HG03097 (cell line): ENCODE measurements around the gene SMAP2.

Source experiments
- ATAC-seq: cut with Tn5 transposase; IDR thresholded peaks from one replicate; pipeline ENCODE4 v1.9.1; 2021; ENCODE audit not compliant: unreplicated experiment, low FRiP score

Gene SMAP2

DNA sequence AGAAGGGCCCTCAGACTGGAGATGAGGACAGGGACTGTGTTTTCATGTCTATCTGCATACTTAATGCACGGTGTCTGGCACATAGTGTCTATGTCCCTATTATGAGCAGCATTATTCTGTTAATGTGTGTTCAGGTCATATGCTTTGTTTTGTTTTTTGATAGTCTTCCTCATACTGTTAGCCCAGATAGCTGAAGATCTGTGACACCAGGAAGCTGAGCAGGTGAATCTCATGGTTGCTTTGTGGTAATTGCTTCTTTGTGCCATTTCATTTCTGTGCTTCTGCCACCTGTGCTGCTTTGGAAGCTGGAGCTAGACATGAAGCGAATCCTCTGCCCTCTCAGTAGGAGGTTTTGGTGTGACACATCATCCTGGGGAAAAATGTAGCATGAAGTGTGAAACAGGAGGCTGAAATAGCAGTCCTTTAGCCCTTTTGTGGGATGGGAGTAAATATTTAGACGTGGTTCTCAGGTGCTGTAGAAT is 15.8 kb downstream of the SMAP2 start:
- no peak for ATAC-seq

DNA sequence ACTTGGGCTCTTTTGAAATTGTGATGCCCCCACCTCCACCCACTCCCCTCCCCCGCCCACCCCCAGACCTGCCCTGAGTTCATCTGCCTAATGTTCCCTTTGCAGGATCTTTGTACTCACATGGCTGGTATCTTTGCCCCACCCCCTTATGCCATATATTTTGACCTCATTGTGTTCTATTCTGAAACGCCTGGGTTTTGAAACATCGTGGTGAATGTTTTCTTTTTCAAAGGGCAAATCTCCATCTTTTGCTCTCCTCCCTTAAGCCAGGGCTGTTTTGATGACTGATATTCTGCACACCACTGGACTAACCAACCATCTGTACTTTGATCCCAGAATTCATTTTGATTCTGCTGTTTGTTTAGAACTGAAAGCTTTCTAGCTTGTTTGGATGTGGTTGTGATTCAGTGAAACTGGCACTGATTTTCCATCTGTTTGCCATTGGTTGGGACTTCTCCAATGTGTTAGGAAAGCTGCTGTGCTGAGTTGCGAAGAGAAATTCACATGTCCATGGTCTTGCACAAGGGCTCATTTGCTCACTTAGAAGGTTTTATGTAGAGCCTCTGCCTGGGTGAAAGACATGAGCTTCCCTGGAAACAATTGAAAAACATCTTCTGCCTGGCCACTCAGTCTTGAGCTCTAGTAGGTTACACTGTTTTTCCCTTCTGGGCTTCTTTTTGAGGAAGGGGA is 16.5 kb downstream of the SMAP2 start:
- no peak for ATAC-seq

DNA sequence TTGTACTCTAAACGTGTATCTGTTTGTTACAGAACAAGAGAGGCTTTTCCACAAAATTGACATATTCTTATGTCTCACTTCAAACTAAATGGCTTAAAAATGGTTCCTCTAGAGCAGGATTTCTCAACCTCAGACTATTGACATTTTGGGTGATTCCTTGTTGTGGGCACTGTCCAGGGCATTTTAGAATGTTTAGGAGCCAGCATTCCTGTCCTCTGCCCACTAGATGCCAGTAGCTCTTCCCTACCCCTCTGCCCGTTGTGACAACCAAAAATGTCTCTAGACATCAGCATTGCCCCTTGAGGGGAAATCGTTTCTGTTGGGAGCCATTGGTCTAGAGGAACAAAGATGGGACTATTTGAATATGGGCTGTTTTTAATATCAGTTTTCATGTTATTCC is 17.3 kb downstream of the SMAP2 start:
- ATAC-seq: no peak

DNA sequence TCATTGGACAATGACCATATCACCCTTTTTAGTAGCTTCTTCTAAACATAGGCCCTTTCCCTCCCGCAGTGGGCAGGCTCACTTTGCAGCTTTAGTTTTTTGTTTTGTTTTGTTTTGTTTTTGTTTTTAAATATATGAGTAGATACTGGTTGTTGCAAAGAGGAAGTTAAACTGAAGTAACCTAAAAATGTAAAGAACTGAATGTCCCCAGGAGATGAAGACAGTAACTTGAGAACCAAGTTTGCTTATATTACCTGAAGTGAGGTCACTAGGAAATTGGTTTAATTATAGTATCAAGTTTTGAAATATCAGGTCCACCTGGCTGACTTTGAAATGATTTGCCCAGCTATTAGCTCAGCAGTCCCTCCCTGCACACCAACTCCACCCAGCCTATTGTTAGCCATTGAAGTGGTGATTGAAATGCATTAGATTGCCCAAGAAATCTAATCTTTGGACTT is 18.2 kb downstream of the SMAP2 start:
- peak; percentile 39 for ATAC-seq

DNA sequence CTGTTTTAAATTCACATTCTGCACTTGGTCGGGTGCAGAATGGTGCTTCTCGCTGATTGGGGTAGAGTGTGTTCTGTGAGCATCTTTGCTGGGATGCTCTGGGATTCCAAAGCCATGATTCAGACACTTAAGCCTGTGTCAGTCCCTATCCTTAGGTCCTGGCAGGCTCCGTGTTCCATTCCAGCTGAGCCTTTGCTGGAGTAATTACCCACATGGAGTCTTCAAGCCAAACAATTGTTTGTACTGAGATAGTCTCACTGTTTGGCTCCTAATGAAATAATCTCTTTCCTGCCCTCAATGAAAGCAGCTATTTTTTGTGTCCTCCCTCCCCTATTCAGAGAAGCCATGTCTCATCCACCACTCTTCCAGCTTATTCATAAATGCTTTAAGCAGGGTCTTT is 18.7 kb downstream of the SMAP2 start:
- ATAC-seq: no peak

DNA sequence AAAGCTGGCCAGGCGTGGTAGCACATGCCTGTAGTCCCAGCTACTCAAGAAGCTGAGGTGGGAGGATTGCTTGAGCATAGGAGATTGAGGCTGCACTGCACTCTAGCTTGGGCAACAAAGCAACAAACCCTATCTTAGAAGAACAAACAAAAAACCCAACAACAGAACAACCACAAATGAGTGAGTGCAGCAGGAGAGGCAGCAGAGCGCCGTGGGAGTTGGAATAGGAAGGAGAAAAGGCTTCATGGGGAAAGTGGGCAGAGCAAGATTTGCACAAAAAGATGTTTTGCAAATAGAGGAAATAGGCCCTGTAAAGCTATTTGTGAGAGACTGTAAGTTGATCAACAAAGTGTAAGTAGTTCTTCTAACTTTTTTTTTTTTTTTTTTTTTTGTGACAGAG is 19.6 kb downstream of the SMAP2 start:
- no peak for ATAC-seq

DNA sequence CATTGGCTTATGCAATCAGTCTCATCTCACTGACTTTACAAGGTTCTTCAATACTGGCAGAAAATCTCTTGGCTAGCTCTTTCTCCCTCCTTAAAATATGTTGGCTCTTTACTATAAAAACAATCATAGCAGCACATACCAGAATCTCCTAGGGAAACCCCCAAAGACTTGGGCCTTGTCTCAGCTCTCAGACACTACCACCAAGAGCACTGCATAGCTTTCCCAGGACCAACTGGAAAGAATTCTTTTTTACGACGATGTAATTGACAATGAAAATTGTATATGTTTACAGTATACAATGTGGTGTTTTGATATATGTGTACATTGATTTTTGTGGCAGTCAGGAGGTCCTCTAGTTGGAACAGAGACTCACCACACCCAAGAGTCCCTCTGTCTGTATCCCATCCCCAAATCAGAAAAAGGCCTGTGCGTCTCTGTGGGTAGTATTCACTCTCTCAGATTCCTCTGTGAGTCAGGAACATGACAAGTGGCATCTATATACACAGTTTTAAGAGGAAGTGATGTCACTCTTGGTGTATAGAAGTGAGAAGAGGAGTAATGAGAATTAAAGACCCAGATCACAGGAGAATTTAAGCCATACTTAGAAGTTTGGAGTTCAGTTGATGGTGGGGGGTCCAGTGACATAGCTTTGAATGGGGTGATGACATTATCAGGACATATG is 21.1 kb downstream of the SMAP2 start:
- ATAC-seq: no peak

DNA sequence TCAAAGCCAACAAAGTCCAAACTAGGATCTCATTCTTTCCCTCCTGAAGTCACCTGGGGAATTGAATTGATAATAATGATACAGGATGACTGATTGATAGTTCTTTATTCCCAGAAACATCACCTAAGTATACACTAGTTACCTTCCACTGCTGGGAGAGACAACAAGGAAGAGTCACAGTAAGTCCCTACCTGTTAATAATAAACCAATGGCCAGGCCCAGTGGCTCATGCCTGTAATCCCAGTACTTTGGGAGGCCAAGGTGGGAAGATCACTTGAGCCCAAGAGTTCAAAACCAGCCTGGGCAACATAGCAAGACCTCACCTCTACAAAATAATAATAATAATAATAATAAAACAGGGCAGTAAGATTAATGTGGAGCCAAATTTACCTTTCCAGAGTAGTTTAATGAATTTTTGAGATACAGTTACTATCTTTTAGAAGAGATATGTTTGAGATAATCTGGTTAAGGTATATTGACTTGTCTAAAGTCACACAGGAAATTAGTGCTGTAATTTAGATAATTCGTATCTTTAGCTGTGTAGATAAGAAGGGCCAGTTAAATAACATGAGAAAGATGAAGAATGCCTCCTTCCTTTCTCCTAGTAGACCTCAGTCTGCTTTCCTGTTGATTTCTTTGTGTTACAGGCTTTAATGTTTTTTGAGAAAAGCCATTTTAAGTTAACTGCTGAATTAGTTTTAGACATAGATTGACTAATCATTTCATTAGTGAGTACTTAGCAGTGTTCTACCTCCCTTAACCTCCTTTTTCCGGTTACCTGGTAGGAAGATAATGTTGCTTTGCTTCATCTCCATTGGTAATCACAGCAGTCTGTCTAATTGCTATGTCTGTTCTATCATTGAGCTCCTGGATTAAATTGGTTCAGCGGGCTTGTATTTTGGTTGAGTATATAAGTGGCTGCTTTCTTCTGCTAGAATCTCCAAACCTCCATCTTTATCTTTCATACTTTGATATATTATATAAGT is 22.0 kb downstream of the SMAP2 start:
- ATAC-seq: no peak

DNA sequence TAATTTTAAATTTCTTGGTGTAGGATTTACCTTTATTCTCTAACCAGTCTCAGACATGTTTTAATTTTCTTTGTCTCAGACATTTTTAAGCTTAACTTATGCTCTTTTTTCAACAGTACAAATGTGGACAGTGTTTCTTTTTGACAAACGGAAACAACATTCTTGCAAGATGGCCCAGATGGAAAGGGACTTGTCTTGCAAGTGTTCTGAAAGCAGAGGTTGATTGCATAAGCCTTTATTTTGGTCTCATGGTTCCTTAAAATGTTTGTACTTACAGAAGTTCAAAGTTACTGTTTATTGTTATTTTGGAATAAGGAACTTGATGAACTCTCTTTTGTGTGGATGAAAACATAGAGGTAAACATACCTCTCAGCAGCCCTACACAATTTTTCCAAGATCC is 22.9 kb downstream of the SMAP2 start:
- no peak for ATAC-seq

DNA sequence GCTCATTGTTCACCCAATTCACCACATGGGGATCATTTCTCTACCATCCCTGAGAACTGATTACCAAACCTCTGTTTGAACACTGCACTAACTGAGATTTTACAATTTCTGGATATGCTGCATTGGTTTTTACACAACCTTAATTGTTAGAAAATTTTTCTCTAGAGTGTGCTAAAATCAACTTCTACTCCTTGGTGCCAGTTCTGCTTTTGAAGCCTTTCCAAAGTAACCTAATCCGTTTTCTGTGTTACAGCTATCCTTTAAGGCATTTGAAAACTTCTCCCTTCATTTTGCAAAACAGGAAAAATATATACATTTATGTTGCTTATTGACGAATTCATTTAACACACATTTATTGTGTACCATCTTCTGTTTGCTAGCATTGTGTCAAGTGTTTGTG is 23.7 kb downstream of the SMAP2 start:
- ATAC-seq: no peak

DNA sequence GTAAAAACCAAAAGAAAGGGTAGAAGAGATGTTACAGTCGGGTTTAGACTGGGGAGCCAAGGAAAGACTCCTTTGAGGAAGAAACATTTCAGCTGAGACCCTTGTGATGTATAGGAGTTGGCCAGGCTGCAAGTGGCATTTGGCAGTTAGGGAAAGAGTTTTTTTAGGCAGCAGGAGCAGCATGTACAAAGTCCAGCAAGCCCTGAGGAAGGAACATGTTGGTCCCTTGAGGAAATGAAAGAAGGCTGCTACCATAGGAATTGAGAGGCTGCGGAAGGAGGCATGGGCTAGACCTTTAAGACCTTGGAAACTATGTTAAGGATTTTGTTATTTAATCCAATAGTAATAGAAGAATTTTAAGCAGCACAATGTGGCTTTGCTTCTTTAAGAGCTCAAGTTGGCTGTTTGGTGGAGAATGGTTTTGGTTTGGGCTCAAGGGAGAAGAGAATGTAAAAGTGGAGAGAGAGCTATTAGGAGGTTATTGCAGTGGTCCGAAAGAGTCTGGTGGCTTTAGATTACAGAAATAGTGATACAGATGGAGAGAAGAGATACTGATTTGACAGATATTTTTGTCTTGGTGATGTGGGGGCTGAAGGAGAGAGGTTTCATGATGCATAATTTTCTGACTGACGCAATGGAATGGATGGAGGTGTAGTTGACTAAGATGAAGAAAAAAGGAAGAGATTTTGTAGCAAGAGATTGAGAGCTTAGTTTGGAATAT is 26.6 kb downstream of the SMAP2 start:
- no peak for ATAC-seq

DNA sequence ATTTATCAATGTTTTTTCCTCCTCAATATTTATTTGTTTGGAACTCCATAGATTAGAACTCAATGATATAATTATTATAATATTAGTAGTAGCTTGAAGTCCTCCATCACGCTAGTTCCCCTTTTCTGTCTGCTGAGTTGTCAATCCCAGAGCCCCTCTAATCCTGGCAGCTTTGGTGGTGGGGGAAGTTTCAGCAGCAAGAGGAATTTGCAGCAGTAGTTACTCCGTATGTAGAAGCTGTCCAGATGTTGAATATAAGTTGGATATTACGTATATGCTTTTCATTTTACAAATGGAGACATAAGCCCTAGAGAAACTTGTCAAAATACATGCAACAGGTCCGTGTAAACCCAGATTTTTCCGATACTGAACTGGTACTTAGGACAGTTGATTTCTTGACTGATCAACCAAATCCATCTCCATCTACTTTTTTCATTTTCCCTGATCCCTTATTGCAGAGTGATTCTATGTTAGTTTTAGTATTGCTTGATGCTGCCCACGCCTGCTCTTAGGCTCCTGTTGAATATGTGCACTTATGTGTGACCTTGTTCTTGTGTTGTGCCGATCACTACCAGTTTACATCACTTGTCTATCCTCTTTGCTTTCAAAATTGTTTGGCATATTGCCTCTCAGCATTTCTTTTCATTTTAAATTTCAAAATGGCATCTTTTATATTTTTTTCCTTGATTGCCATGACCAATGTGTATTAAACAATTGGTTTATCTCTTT is 28.1 kb downstream of the SMAP2 start:
- ATAC-seq: no peak

DNA sequence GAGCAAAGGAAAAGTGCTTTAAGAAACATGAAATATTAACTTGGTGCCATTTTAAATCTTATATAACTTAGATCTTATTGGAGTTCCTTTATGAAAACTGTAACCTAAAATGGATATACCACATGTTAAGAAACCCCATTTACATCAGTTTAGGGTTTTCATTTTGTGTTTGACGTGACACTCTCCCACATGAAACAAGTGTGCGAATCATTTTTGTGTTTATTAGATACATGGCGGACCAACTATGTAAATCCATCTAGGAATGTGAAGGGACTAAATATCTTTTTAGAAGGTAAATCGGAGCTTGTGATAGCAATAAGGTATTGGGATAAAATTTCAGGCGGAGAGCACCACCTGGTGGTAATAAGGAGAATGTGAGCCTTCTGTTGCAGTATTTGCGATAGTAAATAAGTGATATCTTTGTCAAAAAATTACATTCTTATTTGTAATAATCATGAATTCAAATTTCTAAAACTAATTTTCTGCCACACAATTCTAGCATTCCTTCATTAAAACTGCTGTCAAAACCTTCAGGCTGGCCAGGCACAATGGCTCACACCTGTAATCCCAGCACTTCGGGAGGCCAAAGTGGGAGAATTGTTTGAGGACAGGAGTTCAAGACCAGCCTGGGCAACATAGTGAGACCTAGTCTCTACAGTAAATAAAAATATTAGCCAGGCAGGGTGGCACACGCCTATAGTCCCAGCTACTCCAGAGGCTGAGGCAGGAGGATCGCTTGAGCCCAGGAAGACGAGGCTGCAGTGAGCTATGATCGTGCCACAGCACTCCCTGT is 31.3 kb downstream of the SMAP2 start:
- ATAC-seq: peak; percentile 42

DNA sequence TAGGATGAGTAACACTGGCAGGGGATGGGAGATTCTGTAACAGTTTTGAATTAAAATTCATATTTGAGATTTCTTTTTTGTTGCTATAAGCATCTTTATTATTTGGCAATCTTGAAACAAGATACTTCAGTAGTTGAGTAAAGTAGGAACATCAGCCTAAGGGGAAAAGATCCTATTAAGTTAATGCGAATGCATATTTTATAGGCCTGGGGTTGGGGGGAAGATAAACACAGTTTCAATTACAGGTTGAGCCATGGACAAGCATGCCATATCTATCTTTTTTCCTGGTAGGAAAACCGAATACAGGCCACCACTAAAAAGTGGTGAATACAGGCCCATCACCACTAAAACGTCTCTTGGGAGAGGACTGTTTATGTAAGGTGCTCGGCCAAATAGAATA is 32.3 kb downstream of the SMAP2 start:
- no peak for ATAC-seq

DNA sequence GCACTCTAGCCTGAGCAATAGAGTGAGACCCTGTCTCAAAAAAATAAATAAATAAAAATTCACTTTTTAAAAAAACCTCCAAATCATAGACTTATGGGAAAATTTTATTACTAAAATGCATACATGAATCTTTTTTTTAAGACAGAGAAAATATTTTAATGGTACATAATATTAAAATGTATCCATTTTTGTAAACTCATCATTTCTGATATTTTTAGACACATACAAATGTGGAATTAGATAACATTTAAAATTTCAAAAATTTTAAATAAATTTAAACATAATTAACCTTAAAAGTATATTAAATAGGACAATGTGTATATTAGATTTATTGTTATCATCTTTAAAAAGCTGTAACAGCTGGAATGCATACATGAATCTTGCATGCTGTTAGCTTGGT is 33.9 kb downstream of the SMAP2 start:
- no peak for ATAC-seq

DNA sequence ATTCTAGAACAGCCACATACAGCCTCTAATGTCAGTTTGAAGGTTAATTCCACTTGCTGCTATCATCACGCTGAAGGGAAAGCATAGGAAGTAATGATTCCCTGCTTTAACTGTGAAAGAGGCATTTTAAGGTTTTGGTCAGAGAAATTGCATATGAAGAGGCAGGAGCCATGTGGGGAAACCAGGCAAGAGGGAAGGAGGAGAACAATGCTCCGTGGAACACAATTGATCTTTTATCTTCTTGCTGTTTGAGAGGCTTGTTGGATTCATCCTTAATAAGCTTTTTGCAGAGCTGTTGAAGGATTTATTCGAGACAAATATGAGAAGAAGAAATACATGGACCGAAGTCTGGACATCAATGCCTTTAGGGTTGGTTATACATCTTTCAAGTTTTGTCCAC is 35.9 kb downstream of the SMAP2 start:
- no peak for ATAC-seq

DNA sequence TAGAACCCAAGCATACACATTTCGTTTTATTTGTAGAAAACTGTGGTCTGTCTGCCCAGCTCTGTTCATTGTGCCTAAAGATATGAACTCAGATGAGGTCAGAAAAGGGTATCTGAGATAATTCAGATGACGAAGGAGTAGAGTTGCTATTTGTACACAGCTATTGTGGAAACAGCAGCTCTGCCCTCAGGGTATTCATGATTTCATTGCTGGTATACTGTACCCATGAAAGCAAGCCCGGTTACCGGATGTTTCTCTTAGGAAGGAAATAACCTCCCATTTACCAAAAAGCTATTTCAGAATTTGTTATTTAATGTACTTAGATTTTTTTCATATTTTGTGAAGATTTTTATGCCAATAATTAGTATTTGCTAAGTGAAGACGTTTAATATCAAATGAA is 37.8 kb downstream of the SMAP2 start:
- no peak for ATAC-seq

DNA sequence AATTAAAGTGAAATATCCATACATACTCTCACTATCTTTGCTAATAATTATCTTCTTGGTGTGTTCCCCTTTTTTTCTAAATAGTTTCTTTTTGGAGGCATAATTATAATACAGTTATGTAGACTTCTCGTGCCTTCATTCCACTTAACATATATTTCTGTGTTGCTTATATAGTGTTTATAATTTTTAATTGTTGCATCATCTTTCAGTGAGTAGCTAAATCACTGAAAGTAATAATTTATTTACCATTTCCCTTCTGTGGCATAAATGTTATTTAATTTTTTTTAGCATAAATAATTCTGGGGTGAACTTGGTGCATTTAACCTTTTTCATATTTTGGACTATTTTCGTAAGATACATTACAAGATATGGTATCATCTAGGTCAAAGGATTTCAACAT is 38.3 kb downstream of the SMAP2 start:
- no peak for ATAC-seq
